Osteocyte (in vitro differentiated cells): ENCODE data around the gene HEPACAM. TPM values are rescaled to one million over a fixed set of nuclear protein-coding genes. Genes with fewer than 3 reads are reported as not detected.

Experiments
- DNase-seq: peaks from one replicate; pipeline ENCODE4 v3.0.0; 2021; ENCODE audit warnings: mixed read lengths; ENCODE audit not compliant: unreplicated experiment; ENCODE audit errors: extremely low spot score
- H3K27ac Mint-ChIP-seq: one replicate; pipeline ENCODE4 v1.8.0; 2021; ENCODE audit warnings: mild to moderate bottlenecking, mixed read lengths; ENCODE audit not compliant: unreplicated experiment
- H3K27me3 Mint-ChIP-seq: one replicate; pipeline ENCODE4 v1.8.0; 2021; ENCODE audit warnings: mixed read lengths; ENCODE audit not compliant: unreplicated experiment
- H3K36me3 Mint-ChIP-seq: one replicate; pipeline ENCODE4 v1.8.0; 2021; ENCODE audit warnings: mixed read lengths; ENCODE audit not compliant: unreplicated experiment
- H3K4me1 Mint-ChIP-seq: one replicate; pipeline ENCODE4 v1.8.0; 2021; ENCODE audit warnings: mixed read lengths; ENCODE audit not compliant: unreplicated experiment
- H3K4me3 Mint-ChIP-seq: one replicate; pipeline ENCODE4 v1.8.0; 2021; ENCODE audit warnings: mild to moderate bottlenecking, moderate library complexity, mixed read lengths; ENCODE audit not compliant: unreplicated experiment
- H3K9me3 Mint-ChIP-seq: one replicate; pipeline ENCODE4 v1.8.0; 2021; ENCODE audit warnings: mixed read lengths; ENCODE audit not compliant: unreplicated experiment
- CTCF ChIP-seq: fragments of 200-600 bp; sonication (generic); IDR thresholded peaks from 2 replicates; pipeline ENCODE4 v1.5.0; 2021; ENCODE audit warnings: antibody characterized with exemption, mild to moderate bottlenecking, moderate library complexity
- total RNA-seq: library from RNA; stranded (reverse); gene quantifications from 2 replicates; pipeline ENCODE4 v1.2.1, GENCODE V29; 2021

The HEPACAM gene
- total RNA-seq, 1 donor from 2014 or later: not detected

GRCh38 chr11:124943254-124943616, 7.4 kb upstream of the HEPACAM start:
- Mint-ChIP-seq H3K9me3 (peaks cover 5% of the 10 kb centered on the region), H3K36me3 (no peaks in the 10 kb centered on the region), H3K27ac (no peak overlapping the region), H3K4me3 (no peak overlapping the region), H3K27me3 (peaks cover 10% of the 10 kb centered on the region), H3K4me1 (peaks cover 6% of the 10 kb centered on the region)
- TF ChIP-seq CTCF: no peak
- no peak for DNase-seq

GRCh38 chr11:124942466-124943253, 6.8 kb upstream of the HEPACAM start:
- Mint-ChIP-seq H3K9me3 (no peaks in the 10 kb centered on the region), H3K27ac (no peak overlapping the region), H3K36me3 (no peaks in the 10 kb centered on the region), H3K4me3 (no peak overlapping the region), H3K4me1 (peaks cover 6% of the 10 kb centered on the region), H3K27me3 (peaks cover 8% of the 10 kb centered on the region)
- no peak for DNase-seq
- no peak for TF ChIP-seq CTCF

GRCh38 chr11:124941703-124942102, 5.9 kb upstream of the HEPACAM start:
- Mint-ChIP-seq H3K4me1 (peaks cover 3% of the 10 kb centered on the region), H3K9me3 (no peaks in the 10 kb centered on the region), H3K27me3 (peaks cover 12% of the 10 kb centered on the region), H3K27ac (no peak overlapping the region), H3K4me3 (no peak overlapping the region), H3K36me3 (no peaks in the 10 kb centered on the region)
- no peak for TF ChIP-seq CTCF
- DNase-seq: no peak

GRCh38 chr11:124938970-124939369, 3.1 kb upstream of the HEPACAM start:
- H3K27ac Mint-ChIP-seq: no peak overlapping the region
- no peak overlapping the region for H3K4me3 Mint-ChIP-seq
- H3K9me3 Mint-ChIP-seq: no peaks in the 10 kb centered on the region
- no peaks in the 10 kb centered on the region for H3K36me3 Mint-ChIP-seq
- no peak for DNase-seq
- H3K27me3 Mint-ChIP-seq: peaks cover 21% of the 10 kb centered on the region
- TF ChIP-seq CTCF: no peak
- H3K4me1 Mint-ChIP-seq: no peaks in the 10 kb centered on the region

- TF ChIP-seq CTCF: no peak
- H3K4me1 Mint-ChIP-seq: no peaks in the 10 kb centered on the region
- DNase-seq: no peak
- peaks cover 21% of the 10 kb centered on the region for H3K27me3 Mint-ChIP-seq
- no peak overlapping the region for H3K27ac Mint-ChIP-seq
- H3K36me3 Mint-ChIP-seq: no peaks in the 10 kb centered on the region
- H3K4me3 Mint-ChIP-seq: no peak overlapping the region
- H3K9me3 Mint-ChIP-seq: no peaks in the 10 kb centered on the region
Observed at GRCh38 chr11:124938206-124938765, 2.4 kb upstream of the HEPACAM start.
